SHP77 treated with DMSO at 0.1 percent for 48 hours (cell line): ENCODE measurements around the gene ISM1.

Source experiments
- DNase-seq: peaks from one replicate; lab custom pipeline; 2025; lab: John Stamatoyannopoulos, UW

Gene ISM1

GRCh38 chr20:13313201-13313600, 92.1 kb downstream of the ISM1 start:
- no peak for DNase-seq

- no peak for DNase-seq
These were observed 96.4 kb downstream of the ISM1 start for GRCh38 chr20:13317439-13317838.

- DNase-seq = no peak
These were observed 97.9 kb downstream of the ISM1 start for GRCh38 chr20:13318871-13319521.

DNA sequence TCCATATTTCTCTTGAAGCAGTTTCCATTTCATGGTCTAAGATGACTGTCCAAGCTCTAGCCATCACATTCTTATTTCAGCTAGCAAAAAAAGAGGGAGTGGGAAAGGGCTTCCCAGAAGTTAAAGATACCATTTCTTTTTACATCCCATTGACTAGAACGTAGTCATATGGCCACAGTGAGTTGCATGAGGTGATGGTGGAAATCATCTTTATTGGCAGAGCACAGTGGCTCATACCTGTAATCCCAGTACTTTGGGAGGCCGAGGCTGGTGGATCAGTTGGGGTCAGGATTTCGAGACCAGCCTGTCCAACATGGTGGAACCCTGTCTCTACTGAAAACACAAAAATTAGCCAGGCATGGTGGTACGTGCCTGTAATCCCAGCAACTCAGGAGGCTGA, 99.6 kb downstream of the ISM1 start:
- DNase-seq = no peak

DNA sequence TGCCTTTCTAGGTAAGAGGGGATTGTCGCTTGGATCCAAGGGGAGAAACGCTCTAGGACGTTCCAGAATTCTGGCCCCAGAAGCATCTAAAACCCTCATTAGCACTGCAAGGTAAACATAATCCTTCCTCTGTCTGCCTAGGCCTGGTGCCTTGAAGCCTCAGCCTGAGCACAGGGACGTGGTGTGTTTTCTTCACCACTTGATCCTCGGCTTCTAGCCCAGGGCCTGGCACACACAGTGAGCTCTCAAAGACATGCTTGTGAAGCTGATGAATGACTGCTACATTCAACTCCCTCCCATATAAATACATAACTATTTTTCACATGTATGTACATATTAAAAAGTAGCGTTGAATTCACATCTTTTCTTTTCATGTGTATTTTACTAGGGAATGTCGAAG, 100.3 kb downstream of the ISM1 start:
- no peak for DNase-seq

DNA sequence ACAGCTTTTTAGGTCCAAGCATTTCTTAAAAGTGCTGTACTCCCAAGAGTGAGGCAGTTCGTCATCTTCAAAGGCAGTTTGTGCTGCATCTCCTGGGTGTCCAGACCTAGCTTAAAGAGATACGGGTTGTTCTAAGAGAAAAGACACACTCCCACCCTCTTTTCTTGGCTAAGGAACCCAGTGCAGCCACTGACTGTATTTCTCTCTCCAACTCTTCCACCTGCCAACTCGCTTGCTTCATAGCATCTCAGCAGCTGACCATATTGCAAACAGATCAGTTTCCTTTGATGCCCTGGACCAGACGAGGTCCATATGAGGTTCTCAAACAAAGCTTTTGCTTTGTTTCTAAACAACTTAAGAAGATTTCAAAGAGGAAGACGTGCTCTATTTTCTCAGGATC, 101.1 kb downstream of the ISM1 start:
- DNase-seq = no peak

- no peak for DNase-seq
These were observed 101.5 kb downstream of the ISM1 start for GRCh38 chr20:13322621-13323020.

DNA sequence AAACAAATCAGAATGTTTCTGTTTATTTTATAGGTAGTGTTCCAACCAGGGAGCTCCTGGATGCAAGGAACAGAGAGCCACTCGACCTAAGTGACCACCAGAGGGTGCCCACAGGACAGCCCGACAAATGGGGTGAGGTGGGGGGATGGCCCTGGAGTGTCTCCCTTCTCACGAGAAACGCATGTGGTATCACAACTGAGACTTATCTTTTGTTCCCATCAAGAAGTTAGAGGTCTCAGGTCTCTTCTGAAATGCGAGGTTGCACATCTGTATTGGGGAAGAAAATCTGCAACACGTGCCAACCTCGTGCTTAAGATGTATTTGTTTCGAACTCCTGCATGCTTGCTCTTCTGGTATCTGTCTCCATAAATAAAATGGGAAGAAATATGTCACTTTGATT, 104.0 kb downstream of the ISM1 start:
- no peak for DNase-seq

DNA sequence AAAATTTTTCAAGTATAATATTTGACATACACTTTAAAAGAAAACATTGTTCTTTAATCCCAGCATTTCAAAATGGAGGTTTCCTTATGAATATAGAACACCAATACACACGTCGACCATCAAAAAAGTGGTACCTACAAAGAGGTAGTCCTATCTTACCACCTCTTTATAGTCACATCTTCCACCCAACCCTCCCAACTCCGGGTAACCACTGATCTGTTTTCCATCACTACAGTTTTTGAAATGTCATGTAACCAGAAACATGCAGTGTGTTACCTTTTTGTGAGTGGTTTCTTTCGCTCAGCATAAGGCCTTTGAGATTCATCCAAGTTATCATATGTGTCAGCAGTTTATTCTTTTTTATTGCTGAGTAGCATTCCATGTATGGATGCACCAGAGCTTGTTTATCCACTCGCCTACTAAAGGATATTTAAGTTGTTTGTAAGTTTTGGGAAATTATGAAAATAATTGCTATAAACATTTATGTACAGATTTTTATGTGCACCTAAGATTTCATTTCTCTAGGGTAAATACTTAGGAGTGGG, 104.8 kb downstream of the ISM1 start:
- DNase-seq = no peak

DNA sequence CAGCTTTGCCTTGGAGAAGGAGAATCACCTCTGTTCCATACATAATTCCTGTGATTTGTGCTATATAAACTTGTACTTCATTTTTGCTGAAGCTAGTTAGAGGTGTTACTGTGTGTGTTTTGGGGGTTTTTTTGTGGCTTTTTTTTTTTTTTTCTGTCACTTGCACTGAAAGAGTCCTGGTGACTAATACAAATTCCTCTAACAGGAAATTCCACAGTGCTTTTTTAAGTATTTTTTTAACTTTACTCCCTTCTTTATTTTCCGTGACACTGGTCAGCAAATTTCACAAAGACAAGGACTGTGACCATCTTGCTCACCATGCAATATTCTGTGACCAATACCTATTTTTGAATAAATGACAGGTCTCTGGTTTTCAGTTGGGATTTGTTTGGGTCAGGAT, 110.5 kb downstream of the ISM1 start:
- no peak for DNase-seq

GRCh38 chr20:13333036-13333435, 112.0 kb downstream of the ISM1 start:
- DNase-seq = no peak

DNA sequence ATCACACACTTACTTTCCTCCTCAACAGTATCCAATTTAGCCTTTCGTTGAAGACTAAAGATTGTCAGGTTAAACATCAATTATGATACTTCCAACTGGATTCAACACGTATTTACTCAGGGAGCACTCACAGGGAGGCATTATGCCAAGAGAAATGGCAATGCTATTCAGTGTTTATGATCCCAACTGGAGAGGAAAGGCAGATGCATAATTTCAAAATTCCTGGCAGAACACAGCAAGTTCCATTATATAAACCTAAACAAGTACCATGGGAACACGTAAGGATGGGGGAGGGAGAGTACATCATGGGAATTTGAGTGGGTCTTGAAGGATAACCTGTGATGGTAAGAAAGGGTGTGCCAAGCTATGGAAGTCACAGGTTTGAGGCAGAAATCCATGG, 112.7 kb downstream of the ISM1 start:
- peak; percentile 33 for DNase-seq

GRCh38 chr20:13336308-13337089, 115.4 kb downstream of the ISM1 start:
- no peak for DNase-seq

GRCh38 chr20:13337090-13337784, 116.2 kb downstream of the ISM1 start:
- DNase-seq = no peak

DNA sequence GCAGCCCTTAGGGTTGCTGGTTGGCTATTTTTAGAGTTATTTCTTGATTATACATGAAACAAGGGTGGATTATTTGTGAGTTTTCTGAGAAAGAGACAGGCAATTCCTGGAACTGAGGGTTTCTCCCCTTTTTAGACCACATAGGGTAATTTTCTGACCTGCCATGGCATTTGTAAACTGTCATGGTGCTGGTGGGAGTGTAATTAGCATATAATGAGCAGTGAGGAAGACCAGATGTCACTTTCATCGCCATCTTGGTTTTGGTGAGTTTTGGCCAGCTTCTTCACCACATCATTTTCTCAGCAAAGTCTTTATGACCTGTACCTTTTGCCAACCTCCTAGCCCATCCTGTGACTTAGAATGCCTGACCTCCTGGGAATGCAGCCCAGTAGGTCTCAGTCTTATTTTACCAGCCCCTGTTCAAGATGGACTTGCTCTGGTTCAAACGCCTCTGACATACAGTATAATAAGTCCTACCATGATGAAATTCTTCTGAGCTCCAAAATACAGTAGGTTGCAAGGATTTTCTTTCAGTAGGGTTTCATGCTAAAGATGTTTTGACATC, 117.1 kb downstream of the ISM1 start:
- no peak for DNase-seq

- DNase-seq = no peak
These were observed 117.9 kb downstream of the ISM1 start for GRCh38 chr20:13338999-13339411.

DNA sequence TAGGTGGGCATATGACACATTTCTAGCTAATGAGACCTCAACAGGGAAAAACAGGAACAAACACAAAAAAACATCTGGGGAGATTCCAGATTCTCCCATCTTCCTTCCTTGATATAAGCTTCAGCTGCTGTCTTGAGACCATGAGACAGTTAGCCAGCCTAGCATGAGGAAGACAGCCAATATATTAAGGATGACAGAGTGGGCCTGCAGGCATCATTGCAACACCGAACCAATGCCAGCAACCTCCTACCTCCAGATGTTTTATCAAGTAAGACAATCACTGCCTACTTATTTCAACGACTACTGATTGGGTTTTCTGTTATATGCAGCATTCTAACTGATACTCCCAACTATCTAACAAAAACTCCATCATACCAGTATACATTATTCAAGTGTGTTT, 119.0 kb downstream of the ISM1 start:
- no peak for DNase-seq

- no peak for DNase-seq
These were observed 120.8 kb downstream of the ISM1 start for GRCh38 chr20:13341737-13342393.

DNA sequence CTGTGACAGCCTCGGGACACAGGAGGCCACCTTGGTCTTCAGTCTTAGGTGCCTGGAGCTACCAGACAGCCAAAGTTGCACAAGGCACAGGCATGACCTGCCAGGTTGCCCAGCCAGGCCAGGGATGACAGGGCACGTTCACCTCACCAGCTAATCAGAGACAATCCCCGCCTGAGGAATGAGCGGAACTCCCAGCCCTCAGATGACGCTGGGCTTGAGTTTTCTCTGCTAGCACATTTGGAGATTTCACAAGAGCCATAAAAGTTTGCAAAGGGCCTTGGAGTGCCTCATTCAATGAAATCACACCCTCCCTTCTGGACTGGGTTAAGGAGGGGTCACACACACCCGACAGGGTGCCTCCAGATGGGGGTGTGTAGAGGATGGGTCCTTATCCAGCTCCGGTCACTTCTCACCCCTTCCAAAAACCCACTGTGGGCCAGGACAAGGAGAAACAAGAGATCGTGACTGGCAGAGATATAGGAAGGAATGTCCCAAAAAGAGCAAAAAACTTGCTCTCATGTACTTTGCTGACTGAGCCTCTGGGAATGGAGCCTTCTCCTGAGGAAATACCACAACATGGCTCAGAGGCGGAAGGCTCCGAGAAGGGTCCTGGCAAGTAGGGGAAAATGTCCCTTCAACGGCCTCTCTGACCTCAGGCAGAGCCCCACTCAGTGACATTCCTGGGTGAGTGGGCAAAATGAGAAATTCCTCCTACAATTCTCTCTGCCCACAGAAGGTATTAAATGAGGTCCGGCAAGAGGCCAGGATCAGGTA, 121.6 kb downstream of the ISM1 start:
- DNase-seq = no peak

- DNase-seq = no peak
These were observed 123.6 kb downstream of the ISM1 start for GRCh38 chr20:13344671-13345070.
